ENCODE measurements around the gene SUSD3. TPM values are rescaled to one million over a fixed set of nuclear protein-coding genes. Genes with fewer than 3 reads are reported as not detected.
"Not testable (repeated sequence)": the region's sequence is repeated elsewhere in the genome, so short reads cannot be mapped to it uniquely, and the experiment has no call there.

Gene SUSD3
- polyA plus RNA-seq, 1 experiment = 1.9 TPM

GRCh38 chr9:93099551-93100275 lies 41.2 kb downstream of the SUSD3 start:
- ChIA-PET CTCF (interaction anchor here (1.4 to 5.7 kb wide), 2 partner anchors 9 to 95 kb away, joined by 3 to 28 read pairs; no protein-coding TSS in a partner anchor), POLR2A (no interaction called here)
- Histone ChIP-seq H3K27me3 (ENCODE audit: control insufficient read depth, insufficient read depth, low read length) (no peaks in the 10 kb centered on the region), H3K4me3 (ENCODE audit: low read depth, low read length) (no peak overlapping the region), H3K36me3 (ENCODE audit: control insufficient read depth, insufficient read depth, low read length) (no peaks in the 10 kb centered on the region)
- DNase-seq (ENCODE audit: low read depth) = no peak
- no peak for TF ChIP-seq CTCF (IDR thresholded peaks at IDR 0.05; ENCODE audit: insufficient read depth, low read depth, low read length)

- no peak overlapping the region for H3K4me3 ChIP-seq (ENCODE audit: low read depth, low read length)
- no peaks in the 10 kb centered on the region for H3K36me3 ChIP-seq (ENCODE audit: control insufficient read depth, insufficient read depth, low read length)
- CTCF ChIA-PET = no interaction called here
- no peak for DNase-seq (ENCODE audit: low read depth)
- no peaks in the 10 kb centered on the region for H3K27me3 ChIP-seq (ENCODE audit: control insufficient read depth, insufficient read depth, low read length)
- POLR2A ChIA-PET = no interaction called here
- TF ChIP-seq CTCF (IDR thresholded peaks at IDR 0.05; ENCODE audit: insufficient read depth, low read depth, low read length) = no peak
These were observed 41.8 kb downstream of the SUSD3 start for GRCh38 chr9:93100276-93100636.

- DNase-seq (ENCODE audit: low read depth); H3K4me3 ChIP-seq (ENCODE audit: low read depth, low read length); H3K36me3 ChIP-seq (ENCODE audit: control insufficient read depth, insufficient read depth, low read length); H3K27me3 ChIP-seq (ENCODE audit: control insufficient read depth, insufficient read depth, low read length); POLR2A ChIA-PET: not testable (repeated sequence)
- CTCF ChIA-PET = interaction anchor here (0.5 to 0.8 kb wide), 2 partner anchors 14 to 18 kb away, joined by 3 read pairs; no protein-coding TSS in a partner anchor
These were observed 42.6 kb downstream of the SUSD3 start for GRCh38 chr9:93101086-93101485.

GRCh38 chr9:93105620-93106019 lies 47.1 kb downstream of the SUSD3 start:
- Histone ChIP-seq H3K4me3 (ENCODE audit: low read depth, low read length) (no peak overlapping the region), H3K36me3 (ENCODE audit: control insufficient read depth, insufficient read depth, low read length) (peaks cover 13% of the 10 kb centered on the region), H3K27me3 (ENCODE audit: control insufficient read depth, insufficient read depth, low read length) (no peaks in the 10 kb centered on the region)
- no peak for TF ChIP-seq CTCF (IDR thresholded peaks at IDR 0.05; ENCODE audit: insufficient read depth, low read depth, low read length)
- CTCF ChIA-PET = interaction anchor here (0.7 kb wide), 1 partner anchor 404 kb away, joined by 3 read pairs; no protein-coding TSS in a partner anchor
- no peak for DNase-seq (ENCODE audit: low read depth)
- POLR2A ChIA-PET = no interaction called here

GRCh38 chr9:93107151-93107824 lies 48.8 kb downstream of the SUSD3 start:
- no peaks in the 10 kb centered on the region for H3K27me3 ChIP-seq (ENCODE audit: control insufficient read depth, insufficient read depth, low read length)
- no peak overlapping the region for H3K4me3 ChIP-seq (ENCODE audit: low read depth, low read length)
- peaks cover 20% of the 10 kb centered on the region for H3K36me3 ChIP-seq (ENCODE audit: control insufficient read depth, insufficient read depth, low read length)
- TF ChIP-seq CTCF (IDR thresholded peaks at IDR 0.05; ENCODE audit: insufficient read depth, low read depth, low read length) = no peak
- CTCF ChIA-PET = interaction anchor here (0.7 to 3.9 kb wide), 6 partner anchors 22 to 869 kb away, joined by 3 to 24 read pairs (median 3); no protein-coding TSS in a partner anchor
- POLR2A ChIA-PET = no interaction called here
- DNase-seq (ENCODE audit: low read depth) = no peak
